Stimulated activated CD8-positive, alpha-beta memory T cell treated with anti-CD3 and anti-CD28 coated beads, Interleukin-2, amount 100 ng/mL, for 48 hours (primary cell): ENCODE data around the gene REC114.
"Not testable (repeated sequence)": the region's sequence is repeated elsewhere in the genome, so short reads cannot be mapped to it uniquely, and the experiment has no call there.

Experiments
- DNase-seq, 2 donors: peaks; one replicate each; pipeline ENCODE4 v3.0.0-alpha.2; 2020; ENCODE audit warnings: low read depth in 2 of 2

The REC114 gene

GRCh38 chr15:73575636-73576247 lies 132.8 kb downstream of the REC114 start:
- DNase-seq = no peak

- DNase-seq = not testable (repeated sequence)
Observed at GRCh38 chr15:73577593-73577992, 134.6 kb downstream of the REC114 start.

GRCh38 chr15:73578026-73578425 lies 135.1 kb downstream of the REC114 start:
- DNase-seq = no peak

GRCh38 chr15:73582851-73583379 lies 140.0 kb downstream of the REC114 start:
- DNase-seq = no peak

GRCh38 chr15:73583544-73583943 lies 140.6 kb downstream of the REC114 start:
- DNase-seq = no peak

GRCh38 chr15:73584699-73585420 lies 141.9 kb downstream of the REC114 start:
- no peak for DNase-seq

- DNase-seq = no peak
Observed at GRCh38 chr15:73585871-73586654, 143.1 kb downstream of the REC114 start.

- DNase-seq = no peak
Observed at GRCh38 chr15:73589766-73590165, 146.8 kb downstream of the REC114 start.

- no peak for DNase-seq
Observed at GRCh38 chr15:73590263-73590662, 147.3 kb downstream of the REC114 start.

GRCh38 chr15:73593304-73594074 lies 150.5 kb downstream of the REC114 start:
- DNase-seq = no peak

- no peak for DNase-seq
Observed at GRCh38 chr15:73594109-73594508, 151.1 kb downstream of the REC114 start.

GRCh38 chr15:73596174-73596573 lies 153.2 kb downstream of the REC114 start:
- DNase-seq = no peak

- DNase-seq = no peak
Observed at GRCh38 chr15:73597036-73597638, 154.2 kb downstream of the REC114 start.

- DNase-seq = no peak
Observed at GRCh38 chr15:73598530-73599160, 155.7 kb downstream of the REC114 start.

GRCh38 chr15:73599934-73600333 lies 157.0 kb downstream of the REC114 start:
- DNase-seq = no peak

- no peak for DNase-seq
Observed at GRCh38 chr15:73600413-73601335, 157.7 kb downstream of the REC114 start.

GRCh38 chr15:73601451-73602445 lies 158.8 kb downstream of the REC114 start:
- DNase-seq = no peak

- DNase-seq = no peak
Observed at GRCh38 chr15:73602446-73602843, 159.5 kb downstream of the REC114 start.
